GM19438 (cell line): ENCODE measurements around the gene CCNL2.
A peak's percentile ranks its signal among the peaks of the same experiment; 100 is the strongest.
"Not testable (repeated sequence)": the region's sequence is repeated elsewhere in the genome, so short reads cannot be mapped to it uniquely, and the experiment has no call there.

Source experiments
- ATAC-seq: cut with Tn5 transposase; IDR thresholded peaks from one replicate; pipeline ENCODE4 v1.9.1; 2021; ENCODE audit warnings: low read depth; ENCODE audit not compliant: unreplicated experiment

CCNL2 gene

GRCh38 chr1:1402072-1402900, 3.2 kb upstream of the CCNL2 start:
- no peak for ATAC-seq

GRCh38 chr1:1401457-1402010, 2.4 kb upstream of the CCNL2 start:
- no peak for ATAC-seq

- ATAC-seq: no peak
Observed at GRCh38 chr1:1400576-1401456, 1.7 kb upstream of the CCNL2 start.

GRCh38 chr1:1399872-1400575, 889 bp upstream of the CCNL2 start:
- ATAC-seq: no peak

- peak; percentile 17 for ATAC-seq
Observed at GRCh38 chr1:1398677-1399186, 403 bp downstream of the CCNL2 start.

- no peak for ATAC-seq
Observed at GRCh38 chr1:1397839-1398523, 1.2 kb downstream of the CCNL2 start.

- ATAC-seq: no peak
Observed at GRCh38 chr1:1395166-1395565, 4.0 kb downstream of the CCNL2 start.

- no peak for ATAC-seq
Observed at GRCh38 chr1:1394116-1394515, 5.0 kb downstream of the CCNL2 start.

GRCh38 chr1:1393428-1393827, 5.7 kb downstream of the CCNL2 start:
- ATAC-seq: no peak

GRCh38 chr1:1393014-1393413, 6.1 kb downstream of the CCNL2 start:
- no peak for ATAC-seq

- no peak for ATAC-seq
Observed at GRCh38 chr1:1391225-1391624, 7.9 kb downstream of the CCNL2 start.

GRCh38 chr1:1390675-1391074, 8.5 kb downstream of the CCNL2 start:
- ATAC-seq: no peak

GRCh38 chr1:1388078-1388472, 11.1 kb downstream of the CCNL2 start:
- no peak for ATAC-seq

- ATAC-seq: no peak
Observed at GRCh38 chr1:1387098-1388077, 11.7 kb downstream of the CCNL2 start.

GRCh38 chr1:1385931-1386330, 13.2 kb downstream of the CCNL2 start:
- no peak for ATAC-seq

- not testable (repeated sequence) for ATAC-seq
Observed at GRCh38 chr1:1385339-1385738, 13.8 kb downstream of the CCNL2 start.

GRCh38 chr1:1381294-1381693, 17.8 kb downstream of the CCNL2 start:
- ATAC-seq: no peak

GRCh38 chr1:1380860-1381259, 18.3 kb downstream of the CCNL2 start:
- ATAC-seq: no peak
